HG02759 (cell line): ENCODE data around the gene STRIP1.

Source experiments
- ATAC-seq: cut with Tn5 transposase; IDR thresholded peaks from one replicate; pipeline ENCODE4 v1.9.1; 2021; ENCODE audit warnings: mild to moderate bottlenecking, moderate library complexity; ENCODE audit not compliant: unreplicated experiment

The STRIP1 gene

GRCh38 chr1:110089561-110090275 is 55.3 kb downstream of the STRIP1 start:
- no peak for ATAC-seq

GRCh38 chr1:110091381-110091780 is 57.0 kb downstream of the STRIP1 start:
- no peak for ATAC-seq

GRCh38 chr1:110091791-110092190 is 57.4 kb downstream of the STRIP1 start:
- ATAC-seq = no peak

- no peak for ATAC-seq
Observed at GRCh38 chr1:110092991-110093390, 58.6 kb downstream of the STRIP1 start.

DNA sequence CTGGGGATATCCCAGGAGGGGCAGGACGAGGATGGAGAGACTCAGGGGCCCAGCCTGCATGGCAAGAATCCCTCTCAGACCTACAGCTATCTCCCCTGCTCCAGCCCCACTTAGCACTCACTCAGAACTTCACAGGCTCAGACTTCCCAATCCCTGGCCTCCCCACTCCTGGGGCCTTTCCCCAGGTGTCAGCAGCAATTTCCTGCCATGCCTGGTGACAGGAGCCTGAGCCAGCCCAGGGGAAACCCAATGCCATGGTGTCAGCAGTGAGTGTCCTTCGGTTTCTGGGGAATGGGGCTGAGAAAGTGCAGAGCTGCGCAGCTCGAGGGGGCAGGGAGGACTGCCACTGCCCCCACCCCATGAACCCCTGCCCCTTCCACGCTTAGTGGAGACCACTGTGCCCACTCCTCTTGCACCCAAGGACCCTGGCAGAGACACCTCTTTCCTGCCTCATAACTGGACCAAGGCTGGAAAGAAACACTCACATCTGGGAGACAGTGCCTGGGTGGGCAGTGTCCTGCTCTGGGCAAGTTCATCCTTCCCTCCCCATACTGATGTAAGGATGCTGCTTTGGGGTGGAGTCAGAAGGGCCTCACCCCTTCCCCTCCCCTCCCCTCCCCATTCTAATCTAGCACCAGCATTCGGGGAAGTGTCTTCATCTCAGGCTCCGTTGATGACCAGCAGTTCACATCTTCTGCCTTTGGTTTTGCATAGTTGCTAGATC is 60.7 kb downstream of the STRIP1 start:
- ATAC-seq = no peak

DNA sequence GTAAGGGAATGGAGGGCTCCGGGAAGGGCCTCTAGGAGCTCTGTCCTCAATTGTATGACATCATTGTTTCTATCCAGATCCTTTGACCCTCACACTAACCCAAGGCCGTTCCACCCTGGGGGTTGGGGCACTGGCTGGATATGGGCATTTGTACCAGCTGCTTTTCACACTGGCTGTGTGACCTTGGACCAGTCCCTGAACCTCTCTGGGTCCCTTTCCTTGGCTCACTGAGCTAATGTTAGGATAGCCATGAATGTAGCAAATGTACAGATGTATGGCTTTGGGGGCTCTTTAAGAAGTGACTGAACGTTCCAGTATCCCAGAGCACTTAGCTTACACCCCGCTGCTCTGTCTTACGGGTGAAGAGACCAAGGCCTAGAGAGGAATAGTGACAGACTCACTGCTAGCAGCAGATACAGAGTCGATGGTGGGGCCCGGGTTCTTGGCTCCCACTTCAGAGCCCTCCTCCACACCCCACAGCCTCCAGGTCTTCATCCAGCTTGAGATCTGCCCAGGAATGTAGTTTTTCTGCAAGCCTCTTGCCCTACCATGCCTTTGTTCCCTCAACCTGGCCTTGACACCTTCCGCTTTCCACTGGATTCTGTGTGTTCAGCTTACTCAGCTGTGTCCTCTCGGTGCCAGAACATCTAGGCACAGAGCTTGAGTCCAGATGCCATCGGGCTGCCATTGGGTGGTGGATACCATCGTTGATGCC is 63.2 kb downstream of the STRIP1 start:
- no peak for ATAC-seq

DNA sequence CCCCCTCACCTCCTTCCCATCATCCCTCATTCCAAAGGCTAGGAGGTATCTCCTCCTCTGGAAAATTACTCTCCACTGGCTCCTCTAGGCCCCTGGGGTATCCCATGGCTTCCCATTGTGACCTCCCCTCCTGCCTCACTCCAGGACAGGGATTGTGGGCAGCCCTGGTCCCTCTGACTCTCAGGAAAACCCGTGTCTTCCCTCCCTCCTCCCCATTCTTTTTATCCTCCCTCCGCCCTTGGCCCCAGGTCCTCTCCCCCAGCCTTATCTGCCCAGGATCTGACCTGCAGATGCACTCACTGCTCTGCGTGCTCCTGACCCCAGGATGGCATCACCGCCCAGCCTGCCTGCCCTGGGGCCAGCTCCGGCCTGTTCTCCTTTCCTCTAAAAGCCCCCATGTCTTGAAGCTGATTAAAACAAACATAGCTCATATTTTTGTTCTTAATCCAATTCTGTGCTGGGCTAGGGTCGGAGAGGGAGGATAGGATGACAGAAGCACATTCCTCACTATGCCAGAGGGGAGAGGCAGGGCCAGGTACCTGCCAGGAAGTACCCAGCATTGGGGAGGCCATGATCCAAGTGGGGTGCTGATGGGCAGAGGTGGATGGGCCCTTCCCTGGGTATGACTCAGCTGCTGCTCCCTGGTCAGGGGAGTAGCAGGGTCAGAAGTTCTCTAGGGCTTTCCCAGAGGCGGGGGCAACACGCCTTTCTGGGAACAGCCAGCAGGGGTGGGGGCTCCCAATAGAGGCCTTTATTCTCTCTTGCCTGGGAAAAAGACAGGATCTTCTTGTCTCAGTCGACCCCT is 64.0 kb downstream of the STRIP1 start:
- no peak for ATAC-seq

DNA sequence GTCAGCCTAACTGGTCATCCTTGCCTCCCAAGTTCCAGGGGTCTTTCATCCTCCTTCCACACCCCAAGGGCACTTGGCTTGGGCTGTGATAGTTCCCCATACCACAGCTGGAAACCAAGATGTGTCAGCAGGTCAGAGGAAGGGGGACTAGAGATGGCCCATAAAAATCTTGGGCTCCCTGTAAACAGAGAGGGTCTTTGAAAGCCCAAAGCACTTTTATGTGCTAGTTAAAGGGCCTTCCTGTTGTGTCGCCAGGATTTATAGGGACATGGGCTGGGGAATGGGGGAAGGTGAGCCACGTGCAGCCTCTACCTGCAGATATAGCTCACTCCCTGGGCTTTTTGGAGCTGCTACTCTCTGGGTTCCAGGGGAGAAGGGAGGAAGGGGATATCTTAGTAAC is 65.9 kb downstream of the STRIP1 start:
- no peak for ATAC-seq

DNA sequence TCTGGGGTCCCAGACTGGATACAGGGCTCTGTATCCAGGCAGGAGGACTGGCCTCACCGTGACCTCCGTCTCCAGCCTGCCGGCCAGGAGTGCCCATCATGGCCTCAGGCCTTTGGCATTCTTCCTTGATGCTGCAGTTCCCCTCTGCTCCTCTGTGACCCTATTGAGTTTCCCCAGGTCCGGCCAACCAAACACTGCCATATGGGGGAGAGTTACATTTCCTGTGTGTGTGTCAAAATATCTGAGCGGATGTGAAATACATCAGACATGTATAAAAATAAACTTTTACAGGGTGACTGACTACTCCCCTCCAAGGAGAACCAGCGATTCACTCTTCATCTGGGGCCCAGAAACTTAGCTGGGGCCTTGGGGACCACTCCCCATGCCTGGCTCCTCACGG is 67.7 kb downstream of the STRIP1 start:
- no peak for ATAC-seq
